Liver (tissue), 3 donors: ENCODE data around the gene CCDC92B.

Experiments used
- ATF3 ChIP-seq: IDR thresholded peaks from 2 replicates; pipeline ENCODE4 v1.6.1; 2016; ENCODE audit warnings: antibody characterized with exemption
- CTCF ChIP-seq: fragments of 150-350 bp; IDR thresholded peaks from 2 replicates; pipeline ENCODE4 v1.5.1; 2017; ENCODE audit warnings: improper control_type of control experiment, low read depth, low read length; ENCODE audit not compliant: missing input control
- FOXA1 ChIP-seq: IDR thresholded peaks from 2 replicates; pipeline ENCODE4 v1.6.1; 2016; ENCODE audit warnings: antibody characterized with exemption
- GABPA ChIP-seq, 2 donors: IDR thresholded peaks in 1 of 2; conservative IDR thresholded peaks in 1 of 2; 2 replicates each; pipeline ENCODE4 v1.6.1; 2016; ENCODE audit warnings: antibody characterized with exemption in 2 of 2, mild to moderate bottlenecking in 1 of 2, moderate library complexity in 1 of 2
- JUND ChIP-seq, 2 donors: IDR thresholded peaks; 2 replicates each; pipeline ENCODE4 v1.6.1; 2016; ENCODE audit warnings: antibody characterized with exemption in 2 of 2
- MAX ChIP-seq: IDR thresholded peaks from 2 replicates; pipeline ENCODE4 v1.6.1; 2016; ENCODE audit warnings: antibody characterized with exemption
- RAD21 ChIP-seq, 2 donors: IDR thresholded peaks; 2 replicates each; pipeline ENCODE4 v1.6.1; 2016; ENCODE audit warnings: antibody characterized with exemption in 2 of 2, mild to moderate bottlenecking in 2 of 2
- REST ChIP-seq: IDR thresholded peaks from 2 replicates; pipeline ENCODE4 v1.6.1; 2016; ENCODE audit warnings: antibody characterized with exemption, mild to moderate bottlenecking
- SP1 ChIP-seq: IDR thresholded peaks from 2 replicates; pipeline ENCODE4 v1.6.1; 2018; ENCODE audit warnings: antibody characterized with exemption, mild to moderate bottlenecking
- TAF1 ChIP-seq: conservative IDR thresholded peaks from 2 replicates; pipeline ENCODE4 v1.6.1; 2016; ENCODE audit warnings: antibody characterized with exemption, mild to moderate bottlenecking
- ZBTB33 ChIP-seq: IDR thresholded peaks from 2 replicates; pipeline ENCODE4 v1.6.1; 2016; ENCODE audit warnings: antibody characterized with exemption
- donor health status: healthy.
- donor health status: healthy.

- no peak for TF ChIP-seq TAF1
- no peak for TF ChIP-seq JUND (IDR thresholded peaks at IDR 0.05)
- TF ChIP-seq CTCF, result no peak
- TF ChIP-seq MAX, result no peak
- no peak for TF ChIP-seq GABPA (IDR thresholded peaks at IDR 0.05 in 1 of 2, conservative IDR thresholded peaks at IDR 0.05 in 1 of 2)
- no peak for TF ChIP-seq FOXA1
- no peak for TF ChIP-seq REST
- no peak for TF ChIP-seq ZBTB33
- TF ChIP-seq SP1, result no peak
- TF ChIP-seq ATF3, result no peak
- no peak for TF ChIP-seq RAD21 (IDR thresholded peaks at IDR 0.05)
Observed at GRCh38 chr17:2695961-2696760, 53.3 kb downstream of the CCDC92B start.
